ENCODE data around the gene WDR27.

WDR27 gene

DNA sequence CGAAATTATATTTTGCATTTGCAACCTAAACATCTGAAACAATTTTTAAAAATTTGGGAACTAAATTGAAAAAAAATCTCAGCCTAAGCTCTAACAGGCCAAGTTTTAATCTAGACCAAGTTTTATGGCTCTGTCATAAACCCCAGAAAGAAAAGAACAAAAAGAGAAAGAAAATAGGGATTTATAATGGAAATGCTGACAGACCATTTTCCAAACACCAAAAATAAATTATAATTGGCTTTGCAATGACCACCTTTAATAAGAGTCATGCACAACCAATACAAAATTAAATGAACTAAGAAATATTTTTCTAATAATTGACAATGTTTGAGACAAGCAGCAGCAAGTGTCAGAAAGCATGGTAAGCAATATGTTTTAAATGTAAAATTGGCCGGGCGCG lies 72.6 kb downstream of the WDR27 start:
- TF ChIP-seq POLR2A (IDR thresholded peaks at IDR 0.05; ENCODE audit: low read depth, low read length): no peak
- FAIRE-seq: no peak
- DNase-seq (ENCODE audit: insufficient read length, low spot score): no peak

DNA sequence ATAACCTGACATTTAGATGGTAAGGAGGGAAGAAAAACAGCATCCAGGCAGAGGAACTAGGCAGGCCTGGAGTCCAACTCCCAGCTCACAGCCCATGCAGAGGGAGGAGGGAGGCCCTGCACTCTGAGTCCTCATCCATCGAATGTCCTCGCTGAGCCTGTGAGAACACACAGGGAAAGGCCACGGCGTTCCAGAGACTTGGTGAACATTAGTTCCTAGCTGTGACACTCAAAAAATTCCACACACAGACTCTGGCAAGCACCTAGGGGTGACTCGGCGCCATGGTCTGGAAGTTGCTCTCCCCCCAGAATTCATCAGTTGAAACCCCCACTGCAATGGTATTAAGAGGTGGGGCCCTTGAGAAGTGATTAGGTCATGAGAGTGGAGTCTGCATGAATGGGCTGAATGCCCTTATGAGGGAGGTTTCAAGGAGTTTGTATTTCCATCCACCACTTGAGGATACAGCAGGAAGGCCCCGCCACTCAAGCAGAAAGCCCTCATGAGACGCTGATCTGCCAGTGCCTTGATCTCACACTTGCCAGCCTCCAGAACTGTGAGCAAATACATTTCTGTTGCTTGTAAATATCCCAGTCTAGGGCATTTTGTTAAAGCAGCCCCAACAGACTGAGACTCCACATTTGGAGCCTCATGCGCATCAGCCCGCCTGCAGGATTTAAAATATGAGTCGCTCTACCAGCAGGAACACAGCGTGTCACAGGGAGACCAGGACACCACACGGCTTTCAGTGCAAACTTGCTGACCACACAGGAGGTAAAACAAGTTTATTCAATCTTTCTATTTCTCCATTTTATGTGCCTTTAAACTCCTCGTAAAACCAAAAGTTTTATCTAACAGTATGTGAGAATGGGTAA lies 73.9 kb downstream of the WDR27 start:
- no peak for TF ChIP-seq POLR2A (IDR thresholded peaks at IDR 0.05; ENCODE audit: low read depth, low read length)
- FAIRE-seq (no peak), DNase-seq (ENCODE audit: insufficient read length, low spot score) (no peak)

DNA sequence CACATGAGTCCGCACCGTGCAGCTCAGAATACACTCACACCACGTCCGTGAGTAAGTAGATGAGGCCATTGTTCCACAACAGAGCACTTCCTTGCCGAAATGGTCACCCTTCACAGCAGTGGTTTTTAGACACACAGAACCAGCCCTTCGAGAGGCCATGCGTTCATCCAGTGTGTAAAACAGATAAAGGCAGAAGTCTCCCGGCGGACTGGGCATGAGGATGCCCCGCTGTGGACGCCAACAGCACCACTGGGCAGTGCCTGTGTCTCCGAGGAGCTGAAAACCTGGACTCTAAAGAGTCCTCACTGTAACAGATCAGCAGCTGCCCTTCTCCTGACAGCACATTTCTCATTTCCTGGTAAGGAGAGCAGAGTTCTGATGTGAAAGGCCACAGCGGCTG lies 75.2 kb downstream of the WDR27 start:
- DNase-seq (ENCODE audit: insufficient read length, low spot score) (no peak), FAIRE-seq (no peak)
- TF ChIP-seq POLR2A (IDR thresholded peaks at IDR 0.05; ENCODE audit: low read depth, low read length): no peak

DNA sequence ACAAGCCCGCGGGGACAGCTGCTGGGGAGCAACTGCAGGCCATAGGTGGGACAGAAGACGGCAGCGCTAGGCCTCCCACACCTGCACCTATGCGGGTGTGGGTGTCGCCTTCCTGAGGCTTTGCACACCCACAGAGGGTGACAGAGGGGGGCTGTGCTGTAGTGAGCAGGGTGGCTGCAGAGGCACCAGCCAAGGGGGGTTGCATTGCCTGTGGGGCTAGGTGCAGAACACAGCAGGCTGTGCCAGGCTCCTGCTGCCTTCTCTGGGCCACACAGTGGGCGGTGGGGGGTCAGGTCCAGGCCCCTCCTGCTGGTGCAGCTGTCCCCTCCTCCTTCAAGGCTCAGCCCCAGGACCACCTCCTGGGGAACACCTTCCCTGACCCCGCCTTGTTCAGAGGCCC lies 75.7 kb downstream of the WDR27 start:
- DNase-seq (ENCODE audit: insufficient read length, low spot score) (no peak), FAIRE-seq (no peak)
- no peak for TF ChIP-seq POLR2A (IDR thresholded peaks at IDR 0.05; ENCODE audit: low read depth, low read length)

DNA sequence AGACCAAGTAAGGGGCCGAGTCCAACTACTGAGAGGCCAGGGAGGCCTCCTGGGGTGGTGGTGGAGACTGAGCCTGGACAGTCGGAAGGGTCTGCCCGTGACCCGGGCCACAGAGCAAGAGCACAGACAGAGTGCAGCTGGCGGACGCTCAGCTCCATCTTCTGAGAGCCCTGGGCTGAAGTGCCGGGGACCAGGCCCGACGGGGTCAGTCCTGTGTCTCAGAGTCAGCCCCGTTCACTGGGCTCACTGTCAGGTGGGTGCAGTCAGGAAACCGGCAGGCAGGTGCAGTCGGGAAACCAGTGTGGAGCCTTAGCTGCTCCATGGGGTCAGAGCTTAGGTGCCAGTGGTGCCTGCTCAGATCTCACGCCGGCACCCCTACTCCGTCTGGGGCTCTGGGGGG lies 76.5 kb downstream of the WDR27 start:
- DNase-seq (ENCODE audit: insufficient read length, low spot score) (no peak), FAIRE-seq (no peak)
- no peak for TF ChIP-seq POLR2A (IDR thresholded peaks at IDR 0.05; ENCODE audit: low read depth, low read length)

DNA sequence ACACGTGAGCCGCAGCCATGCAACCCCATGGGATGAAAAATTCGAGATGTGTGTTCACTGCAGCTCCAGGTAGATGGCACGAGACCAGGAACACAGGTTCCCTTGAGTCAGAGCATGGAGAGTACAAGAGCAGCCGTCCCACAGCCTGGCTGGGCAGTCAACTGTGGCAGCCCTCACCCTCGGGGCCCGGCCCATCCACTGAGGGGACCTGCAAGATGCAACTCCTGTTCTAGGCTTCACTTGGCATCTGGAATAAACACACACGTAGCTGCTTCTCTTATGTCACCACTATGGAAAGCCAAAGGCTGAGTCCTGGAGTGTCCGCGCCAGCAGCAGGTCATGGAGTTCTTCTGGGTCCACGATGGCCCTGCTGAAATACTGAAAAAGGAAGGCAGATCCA lies 77.0 kb downstream of the WDR27 start:
- no peak for TF ChIP-seq POLR2A (IDR thresholded peaks at IDR 0.05; ENCODE audit: low read depth, low read length)
- no peak for FAIRE-seq
- no peak for DNase-seq (ENCODE audit: insufficient read length, low spot score)

DNA sequence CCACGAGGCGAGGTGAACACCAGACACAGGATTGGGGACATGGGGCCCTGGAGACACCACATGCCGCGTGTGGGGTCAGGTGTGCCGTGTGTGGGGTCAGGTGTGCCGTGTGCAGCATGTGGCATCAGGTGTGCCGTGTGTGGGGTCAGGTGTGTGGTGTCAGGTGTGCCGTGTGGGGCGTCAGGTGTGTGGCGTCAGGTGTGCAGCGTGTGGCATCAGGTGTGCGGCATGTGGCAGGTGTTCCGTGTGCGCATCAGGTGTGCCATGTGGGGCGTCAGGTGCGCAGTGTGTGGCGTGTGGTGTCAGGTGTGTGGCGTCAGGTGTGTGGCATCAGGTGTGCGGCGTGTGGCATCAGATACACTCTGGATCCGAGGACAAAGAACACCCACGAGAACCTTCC lies 77.9 kb downstream of the WDR27 start:
- no peak for TF ChIP-seq POLR2A (IDR thresholded peaks at IDR 0.05; ENCODE audit: low read depth, low read length)
- DNase-seq (ENCODE audit: insufficient read length, low spot score) (no peak), FAIRE-seq (no peak)

DNA sequence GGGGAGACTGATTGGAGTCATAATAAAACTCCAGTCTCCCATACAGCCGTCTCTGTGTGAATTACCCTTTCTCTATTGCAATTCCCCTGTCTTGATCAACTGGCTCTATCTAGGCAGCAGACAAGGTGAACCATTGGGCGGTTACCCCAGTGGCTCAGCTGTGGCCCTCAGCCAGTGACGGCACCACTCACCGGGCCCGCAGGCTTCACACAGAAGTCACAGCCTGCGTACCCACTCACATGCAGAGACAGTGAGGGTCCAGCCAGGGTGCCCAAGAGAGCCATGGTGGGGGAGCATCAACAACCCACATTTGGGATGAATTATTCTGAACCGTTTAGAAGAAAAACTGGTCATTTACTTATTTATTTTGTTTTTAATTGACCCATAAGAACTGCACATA lies 78.5 kb downstream of the WDR27 start:
- no peak for TF ChIP-seq POLR2A (IDR thresholded peaks at IDR 0.05; ENCODE audit: low read depth, low read length)
- FAIRE-seq (no peak), DNase-seq (ENCODE audit: insufficient read length, low spot score) (no peak)

DNA sequence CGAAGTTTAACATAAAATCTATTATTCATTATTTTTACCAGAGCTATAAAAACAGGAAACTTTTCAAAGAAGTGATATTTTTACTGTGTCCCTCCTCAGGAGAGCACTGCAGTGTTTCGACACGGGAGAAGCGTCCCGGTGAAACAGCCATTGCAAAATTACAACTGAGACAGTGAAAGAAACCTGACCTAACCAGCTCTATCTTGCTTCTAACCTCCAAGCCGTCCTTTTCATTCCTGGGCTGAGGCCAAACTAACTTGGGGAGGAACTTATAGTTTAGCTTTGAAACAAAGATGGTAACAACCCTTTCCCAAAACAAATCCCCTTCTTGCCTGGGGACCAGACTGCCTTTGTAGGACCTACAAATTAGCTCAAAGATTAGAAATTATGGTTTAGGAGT lies 79.2 kb downstream of the WDR27 start:
- no peak for TF ChIP-seq POLR2A (IDR thresholded peaks at IDR 0.05; ENCODE audit: low read depth, low read length)
- FAIRE-seq (no peak), DNase-seq (ENCODE audit: insufficient read length, low spot score) (no peak)

DNA sequence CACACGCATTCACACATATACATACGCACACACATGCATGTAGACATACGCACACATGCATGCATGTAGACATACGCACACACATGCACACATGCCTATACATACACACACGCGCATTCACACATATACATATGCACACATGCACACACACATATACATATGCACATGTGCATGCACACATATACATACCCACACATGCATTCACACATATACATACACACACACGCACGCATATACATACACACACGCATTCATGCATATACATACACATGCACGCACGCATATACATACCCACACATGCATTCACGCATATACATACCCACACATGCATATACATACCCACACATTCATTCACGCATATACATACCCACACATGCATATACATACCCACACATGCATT lies 80.5 kb downstream of the WDR27 start:
- TF ChIP-seq POLR2A (IDR thresholded peaks at IDR 0.05; ENCODE audit: low read depth, low read length): no peak
- FAIRE-seq: no peak
- DNase-seq (ENCODE audit: insufficient read length, low spot score): no peak

DNA sequence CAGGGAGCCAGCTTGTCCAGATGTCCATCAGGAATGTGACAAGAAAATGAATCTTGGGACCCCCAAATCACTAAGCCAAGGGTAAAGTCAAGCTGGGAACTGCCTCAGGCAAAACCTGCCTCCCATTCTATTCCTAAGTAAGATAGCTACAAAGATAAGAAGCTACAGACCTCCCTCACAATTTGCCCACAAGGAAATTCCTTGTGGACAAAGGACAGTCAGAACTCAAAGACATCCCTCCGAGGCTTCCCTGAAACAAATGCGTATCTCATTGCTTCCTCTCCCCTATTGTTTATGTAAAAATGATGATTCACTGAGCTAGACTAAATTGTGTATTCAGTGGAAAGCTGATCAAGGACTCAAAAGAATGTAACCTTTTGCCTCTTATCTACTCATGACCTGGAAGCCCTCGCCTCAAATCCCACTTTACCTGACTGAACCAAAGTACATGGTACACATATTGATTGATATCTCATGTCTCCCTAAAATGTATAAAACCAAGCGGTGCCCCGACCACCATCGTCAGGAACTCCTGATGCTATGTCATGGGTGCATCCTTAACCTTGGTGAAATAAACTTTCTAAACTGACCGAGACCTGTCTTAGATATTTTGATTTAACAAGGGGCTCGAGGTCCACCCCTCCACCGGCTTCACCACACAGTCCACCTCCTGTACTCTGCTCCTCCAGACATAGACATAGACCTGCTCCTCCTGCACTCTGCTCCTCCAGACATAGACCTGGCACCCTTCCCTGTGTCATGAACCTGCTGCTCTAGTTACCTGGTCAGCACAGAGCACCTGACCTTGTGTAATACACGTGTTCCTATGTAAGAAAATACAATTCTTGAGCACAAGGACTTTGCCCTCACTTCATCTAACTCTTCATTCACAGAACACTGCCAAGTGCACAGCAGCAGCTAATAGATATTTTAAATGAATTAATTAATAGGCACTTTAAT lies 81.4 kb downstream of the WDR27 start:
- no peak for TF ChIP-seq POLR2A (IDR thresholded peaks at IDR 0.05; ENCODE audit: low read depth, low read length)
- FAIRE-seq (no peak), DNase-seq (ENCODE audit: insufficient read length, low spot score) (no peak)

DNA sequence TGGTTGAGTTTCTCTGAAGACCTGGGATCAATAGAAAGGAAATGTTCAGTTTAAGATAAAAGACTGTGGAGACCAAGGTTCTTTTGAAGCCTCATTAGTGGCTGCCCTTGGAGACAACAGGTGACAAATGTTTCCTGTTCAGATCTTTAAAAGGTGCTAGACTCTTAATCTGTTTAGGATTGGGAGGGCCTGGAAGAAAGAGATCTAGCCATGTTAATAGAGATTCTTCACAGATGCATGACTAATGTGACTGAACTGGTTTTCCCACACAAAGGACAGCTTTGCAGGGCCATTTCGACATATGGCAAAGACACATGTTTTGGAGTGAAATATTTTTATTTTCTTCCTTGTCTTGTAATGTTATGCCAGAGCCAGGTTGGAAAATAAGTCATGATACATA lies 82.2 kb downstream of the WDR27 start:
- FAIRE-seq (no peak), DNase-seq (ENCODE audit: insufficient read length, low spot score) (no peak)
- no peak for TF ChIP-seq POLR2A (IDR thresholded peaks at IDR 0.05; ENCODE audit: low read depth, low read length)

DNA sequence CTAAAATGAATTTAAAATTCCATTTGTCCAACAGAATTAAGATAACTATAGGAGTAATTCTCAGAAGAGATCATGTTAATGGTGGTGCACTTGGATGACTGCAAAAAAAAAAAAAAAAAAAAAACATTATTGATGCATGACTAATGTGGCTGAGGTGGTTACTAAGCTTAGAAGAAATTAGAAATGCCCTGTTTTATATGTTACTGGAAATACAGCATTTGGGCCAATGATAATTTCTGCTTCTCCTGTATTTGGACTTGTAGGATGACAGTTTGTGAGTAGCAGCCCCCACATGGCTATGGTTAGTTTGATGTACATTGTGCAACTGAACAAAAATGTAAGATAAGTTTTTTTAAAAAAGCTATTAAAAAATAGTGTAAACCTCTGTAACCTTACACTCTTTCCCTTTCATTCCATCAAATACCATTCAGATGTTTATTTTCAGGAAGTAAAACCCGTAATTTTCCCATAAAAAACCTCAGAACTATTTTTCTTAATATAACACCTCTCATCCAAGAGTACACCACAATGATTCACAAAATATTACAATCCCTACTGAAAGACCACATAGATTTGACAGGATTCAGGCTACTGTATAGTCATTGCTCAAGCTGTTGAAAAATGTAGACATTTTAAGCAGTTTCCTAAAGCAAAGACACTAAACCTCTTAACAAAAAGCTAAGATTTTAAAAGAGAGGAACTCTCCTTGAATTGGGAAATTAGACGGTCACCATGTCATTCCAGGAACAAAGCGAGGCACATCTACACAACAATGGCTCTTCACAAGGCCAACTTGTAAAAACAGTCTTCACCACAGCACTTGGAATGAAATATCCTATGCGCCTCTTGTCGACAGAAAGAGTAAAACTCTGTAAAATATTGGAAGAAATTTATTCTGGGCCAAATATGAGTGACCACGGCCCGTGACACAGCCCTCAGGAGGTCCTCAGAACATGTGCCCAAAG lies 83.0 kb downstream of the WDR27 start:
- DNase-seq (ENCODE audit: insufficient read length, low spot score): no peak
- no peak for FAIRE-seq
- TF ChIP-seq POLR2A (IDR thresholded peaks at IDR 0.05; ENCODE audit: low read depth, low read length): no peak
